Measurements from ENCODE around the gene CELA2B.
"Not testable (repeated sequence)": the region's sequence is repeated elsewhere in the genome, so short reads cannot be mapped to it uniquely, and the experiment has no call there.

The CELA2B gene

DNA sequence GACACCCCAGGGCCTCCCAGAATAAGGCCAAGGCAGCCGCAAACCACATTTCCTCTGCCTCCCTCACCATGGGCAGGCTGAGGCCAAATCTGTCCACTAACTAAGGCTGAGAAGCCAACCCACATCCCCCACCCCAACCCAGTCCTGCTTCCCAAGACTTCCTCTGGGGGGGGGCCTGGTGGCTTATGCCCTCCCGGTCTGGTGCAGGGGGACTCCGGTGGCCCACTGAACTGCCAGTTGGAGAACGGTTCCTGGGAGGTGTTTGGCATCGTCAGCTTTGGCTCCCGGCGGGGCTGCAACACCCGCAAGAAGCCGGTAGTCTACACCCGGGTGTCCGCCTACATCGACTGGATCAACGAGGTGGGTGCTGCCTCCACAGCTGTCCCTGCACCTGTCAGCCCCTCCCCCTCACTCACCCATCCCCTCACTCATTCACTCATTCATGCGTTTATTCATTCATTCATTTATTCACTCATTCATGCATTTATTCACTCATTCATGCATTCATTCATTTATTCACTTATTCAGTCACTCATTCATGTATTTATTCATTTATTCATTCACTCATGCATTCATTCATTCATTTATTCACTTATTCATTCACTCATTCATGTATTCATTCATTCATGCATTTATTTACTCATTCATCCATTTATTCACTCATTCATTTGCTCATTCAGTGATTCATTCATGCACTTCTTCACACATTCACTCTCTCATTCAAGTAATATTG is 30.3 kb upstream of the CELA2B start:
- DNase-seq = no peak

DNA sequence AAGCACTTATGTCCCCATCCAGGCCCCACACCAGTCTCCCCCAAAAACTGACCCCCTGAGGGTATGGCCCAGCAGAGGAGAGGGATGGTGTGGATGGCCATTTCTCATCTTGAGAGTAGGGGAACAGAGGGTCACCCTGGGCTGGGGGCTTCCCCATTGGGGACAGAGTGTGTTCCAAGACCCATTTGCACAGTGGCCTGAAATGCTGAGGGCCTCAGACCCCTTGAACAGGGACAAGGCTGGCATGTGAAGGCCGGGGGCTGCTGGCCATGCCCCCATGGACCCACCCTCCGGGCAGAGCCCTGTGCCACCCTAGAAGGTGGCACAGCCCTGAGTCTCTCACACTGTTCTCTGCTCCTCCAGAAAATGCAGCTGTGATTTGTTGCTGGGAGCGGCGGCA is 29.7 kb upstream of the CELA2B start:
- DNase-seq = no peak

DNA sequence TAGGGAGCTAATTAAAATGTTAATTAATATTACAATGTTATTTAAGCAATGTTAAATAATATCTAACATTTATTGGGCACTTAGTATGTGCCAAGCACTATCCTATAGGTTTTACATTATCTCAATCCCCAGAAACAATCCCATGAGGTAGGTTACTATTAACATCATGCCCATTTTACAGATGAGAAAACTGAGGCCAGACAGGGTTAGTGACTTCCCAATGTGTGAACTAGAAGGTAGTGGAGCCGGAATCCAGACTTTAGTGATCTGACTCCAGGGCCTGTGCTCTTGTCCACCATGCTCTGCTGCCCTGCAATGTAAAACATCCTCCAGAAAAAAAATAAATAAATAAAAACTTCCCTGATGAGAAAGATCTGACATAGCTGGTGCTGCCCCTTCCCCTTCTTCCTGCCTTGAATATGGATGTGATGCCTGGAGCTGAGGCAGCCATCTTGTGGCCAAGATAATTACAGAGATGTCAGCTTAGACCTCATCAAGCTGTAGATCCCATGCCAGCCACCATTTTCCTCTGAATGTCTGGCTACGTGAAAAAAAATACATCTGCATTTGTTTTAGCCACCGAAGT is 26.9 kb upstream of the CELA2B start:
- DNase-seq = no peak

GRCh38 chr1:15449567-15449966 is 26.3 kb upstream of the CELA2B start:
- DNase-seq = no peak

- DNase-seq = no peak
These were observed 24.7 kb upstream of the CELA2B start for GRCh38 chr1:15451014-15451722.

- DNase-seq = no peak
These were observed 23.7 kb upstream of the CELA2B start for GRCh38 chr1:15452216-15452615.

- no peak for DNase-seq
These were observed 22.9 kb upstream of the CELA2B start for GRCh38 chr1:15452866-15453571.

GRCh38 chr1:15453734-15454133 is 22.2 kb upstream of the CELA2B start:
- DNase-seq = no peak

DNA sequence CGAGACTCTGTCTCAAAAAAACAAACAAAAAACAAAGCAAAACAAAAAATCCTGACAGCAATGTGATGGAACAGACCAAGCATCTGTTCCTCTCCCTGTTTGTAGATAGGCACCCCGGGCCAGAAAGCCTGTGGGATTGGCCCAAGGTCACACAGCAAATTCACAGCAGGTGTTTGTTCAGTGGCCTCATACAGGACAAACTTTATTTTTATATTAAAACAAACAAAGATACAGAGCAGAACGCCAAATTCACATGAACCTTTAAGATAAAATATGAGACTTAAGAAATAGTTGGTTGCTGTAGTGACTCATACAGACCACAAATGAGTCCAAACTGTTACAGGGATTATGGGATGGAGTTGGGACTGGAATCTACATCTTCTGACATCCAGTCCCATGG is 21.6 kb upstream of the CELA2B start:
- no peak for DNase-seq

- no peak for DNase-seq
These were observed 20.4 kb upstream of the CELA2B start for GRCh38 chr1:15455522-15455921.

DNA sequence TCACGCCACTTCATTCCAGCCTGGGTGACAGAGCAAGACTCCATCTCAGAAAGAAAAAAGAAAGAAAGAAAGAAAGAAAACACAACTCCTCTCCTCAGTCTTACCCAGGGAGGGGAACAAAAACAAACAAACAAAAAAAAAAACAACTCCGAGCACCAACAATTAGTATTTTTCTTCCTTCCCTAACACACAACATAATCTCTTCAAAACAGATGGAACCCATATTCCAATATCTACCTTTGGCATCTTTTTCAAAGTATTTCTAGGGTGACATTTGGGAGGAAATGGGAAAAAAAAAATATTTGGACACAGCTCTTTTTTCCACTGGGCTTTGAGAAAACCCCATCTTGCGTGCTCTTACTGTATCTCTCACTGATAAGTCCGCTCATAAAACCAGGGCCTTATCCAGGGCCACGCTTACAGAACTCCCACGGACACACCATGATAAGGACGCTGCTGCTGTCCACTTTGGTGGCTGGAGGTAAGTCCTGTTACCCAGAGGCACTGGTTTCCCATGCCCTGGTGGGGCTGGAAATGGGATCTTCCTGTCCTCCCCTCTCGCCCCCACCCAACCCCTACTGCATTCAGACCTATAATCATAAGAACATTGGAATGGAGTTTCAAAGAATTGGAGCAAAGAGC is 19.5 kb upstream of the CELA2B start, which contains the start of gene CELA2A:
TSS of gene CELA2A (plus strand) at position 420 of the 642 bp plus-strand sequence. CDS start at position 442, 22 bp downstream.
- DNase-seq = no peak

GRCh38 chr1:15457585-15457984 is 18.3 kb upstream of the CELA2B start:
- DNase-seq = no peak

DNA sequence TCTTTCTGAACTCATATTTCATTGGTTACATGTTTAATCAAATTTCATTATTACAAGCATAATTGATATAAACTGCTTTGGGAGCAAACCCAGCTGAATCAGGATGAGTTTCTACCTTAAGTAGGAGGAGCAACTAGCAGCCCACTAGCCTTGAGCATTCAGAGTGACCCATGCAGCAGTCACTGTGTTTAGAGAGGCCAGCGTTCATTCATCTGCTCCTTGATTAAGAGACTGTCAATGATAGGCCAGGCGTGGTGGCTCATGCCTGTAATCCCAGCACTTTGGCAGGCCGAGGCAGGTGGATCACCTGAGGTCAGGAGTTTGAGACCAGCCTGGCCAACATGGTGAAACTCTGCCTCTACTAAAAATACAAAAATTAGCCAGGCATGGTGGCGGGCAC is 17.5 kb upstream of the CELA2B start:
- not testable (repeated sequence) for DNase-seq

- DNase-seq = no peak
These were observed 15.9 kb upstream of the CELA2B start for GRCh38 chr1:15459771-15460707.

DNA sequence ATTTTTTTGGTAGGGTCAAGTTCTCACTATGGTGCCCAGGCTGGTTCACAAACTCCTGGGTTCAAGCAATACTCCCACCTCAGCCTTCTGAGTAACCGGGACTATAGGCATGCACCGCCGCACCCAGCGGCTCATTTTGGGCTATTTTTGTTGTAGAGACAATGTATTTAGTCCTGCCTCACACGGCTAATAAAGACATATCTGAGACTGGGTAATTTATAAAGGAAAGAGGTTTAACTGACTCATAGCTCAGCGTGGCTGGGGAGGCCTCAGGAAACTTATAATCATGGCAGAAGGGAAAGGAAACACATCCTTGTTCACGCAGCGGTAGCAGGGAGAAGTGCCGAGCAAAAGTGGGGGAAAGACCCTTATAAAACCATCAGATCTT is 15.2 kb upstream of the CELA2B start:
- no peak for DNase-seq

DNA sequence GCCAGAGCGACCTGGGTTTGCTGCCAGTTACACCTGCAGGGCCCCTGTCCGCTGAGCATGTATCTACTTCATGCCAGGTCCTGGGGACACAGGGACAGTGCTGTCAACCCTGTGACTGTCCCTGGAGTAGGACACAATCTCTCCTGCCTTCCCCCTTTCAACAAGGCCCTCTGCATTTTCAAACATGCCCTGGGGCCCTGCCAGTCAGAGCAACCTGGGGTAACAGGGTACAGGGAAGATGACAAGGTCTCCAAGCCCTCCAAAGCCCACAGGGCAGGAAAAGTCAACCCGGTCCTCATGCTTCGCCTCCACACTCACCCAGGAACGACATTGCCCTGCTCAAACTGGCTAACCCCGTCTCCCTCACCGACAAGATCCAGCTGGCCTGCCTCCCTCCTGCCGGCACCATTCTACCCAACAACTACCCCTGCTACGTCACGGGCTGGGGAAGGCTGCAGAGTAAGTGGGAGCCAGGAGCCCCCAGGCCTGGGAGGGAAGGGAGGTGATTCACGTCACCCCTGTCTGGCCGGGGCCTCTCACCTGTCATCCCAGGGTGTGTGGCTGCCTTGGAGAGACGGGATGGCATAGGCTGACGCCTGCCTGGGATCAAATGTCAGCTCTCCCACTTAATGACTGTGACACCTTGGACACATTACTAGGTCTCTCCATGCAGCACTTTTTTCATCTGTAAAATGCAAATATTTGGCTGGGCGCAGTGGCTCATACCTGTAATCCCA is 12.7 kb upstream of the CELA2B start:
- peak; percentile 81 for DNase-seq

DNA sequence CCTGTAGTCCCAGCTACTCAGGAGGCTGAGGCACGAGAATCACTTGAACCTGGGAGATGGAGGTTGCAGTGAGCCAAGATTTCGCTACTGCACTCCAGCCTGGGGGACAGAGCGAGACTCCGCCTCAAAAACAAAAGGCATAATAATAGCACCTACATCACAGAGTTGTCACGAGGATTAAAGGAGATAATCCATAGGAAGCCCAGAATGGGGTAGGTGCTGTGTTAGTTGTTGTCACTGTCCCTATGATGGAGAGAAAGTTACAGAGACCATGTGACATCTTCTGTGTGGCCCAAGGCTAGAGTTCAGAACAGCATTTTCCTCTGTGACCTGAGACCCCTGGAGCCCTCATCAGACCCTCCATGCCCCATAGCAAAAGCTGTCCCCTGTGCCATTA is 12.0 kb upstream of the CELA2B start:
- DNase-seq = not testable (repeated sequence)

- no peak for DNase-seq
These were observed 10.2 kb upstream of the CELA2B start for GRCh38 chr1:15465674-15466073.

- DNase-seq = not testable (repeated sequence)
These were observed 8.8 kb upstream of the CELA2B start for GRCh38 chr1:15466955-15467625.

GRCh38 chr1:15468145-15468544 is 7.8 kb upstream of the CELA2B start:
- no peak for DNase-seq
